GM23248 (cell line): ENCODE data around the gene CPEB1. TPM values are rescaled to one million over a fixed set of nuclear protein-coding genes. Genes with fewer than 3 reads are reported as not detected.
A peak's percentile ranks its signal among the peaks of the same experiment; 100 is the strongest.

Experiments used
- DNase-seq: peaks from one replicate; pipeline ENCODE4 v3.0.0-alpha.2; 2015
- H2AFZ ChIP-seq: fragments of 200-600 bp; sonication (generic); 2 replicates; pipeline ENCODE4 v1.6.1; 2016; ENCODE audit warnings: antibody characterized with exemption
- H3F3A ChIP-seq: fragments of 200-600 bp; sonication (generic); 2 replicates; pipeline ENCODE4 v1.6.1; 2016; ENCODE audit warnings: mild to moderate bottlenecking, antibody characterized with exemption, mixed run types; ENCODE audit not compliant: insufficient read depth
- H3K27ac ChIP-seq: fragments of 200-600 bp; sonication (generic); 2 replicates; pipeline ENCODE4 v1.5.1; 2016; ENCODE audit warnings: mild to moderate bottlenecking
- H3K27me3 ChIP-seq: fragments of 200-600 bp; sonication (generic); replicated peaks from 2 replicates; pipeline ENCODE4 v1.6.1; 2016; ENCODE audit warnings: mild to moderate bottlenecking; ENCODE audit not compliant: insufficient read depth
- H3K36me3 ChIP-seq: fragments of 200-600 bp; sonication (generic); 2 replicates; pipeline ENCODE4 v1.6.1; 2016; ENCODE audit warnings: low read depth, mild to moderate bottlenecking
- H3K4me1 ChIP-seq: fragments of 200-600 bp; sonication (generic); 2 replicates; pipeline ENCODE4 v1.6.1; 2016; ENCODE audit warnings: mild to moderate bottlenecking; ENCODE audit not compliant: insufficient read depth
- H3K4me2 ChIP-seq: fragments of 200-600 bp; sonication (generic); one replicate; pipeline ENCODE4 v1.6.1; 2016; ENCODE audit warnings: mild to moderate bottlenecking; ENCODE audit not compliant: unreplicated experiment
- H3K4me3 ChIP-seq: fragments of 200-600 bp; sonication (generic); 2 replicates; pipeline ENCODE4 v1.5.1; 2016; ENCODE audit warnings: mild to moderate bottlenecking
- H3K79me2 ChIP-seq: fragments of 200-600 bp; sonication (generic); 2 replicates; pipeline ENCODE4 v1.6.1; 2016; ENCODE audit warnings: mild to moderate bottlenecking; ENCODE audit not compliant: insufficient read depth
- H3K9ac ChIP-seq: fragments of 200-600 bp; sonication (generic); 2 replicates; pipeline ENCODE4 v1.6.1; 2016; ENCODE audit warnings: mild to moderate bottlenecking
- H3K9me2 ChIP-seq: fragments of 200-600 bp; sonication (generic); 2 replicates; pipeline ENCODE4 v1.6.1; 2016; ENCODE audit warnings: mixed run types, mild to moderate bottlenecking, moderate library complexity; ENCODE audit not compliant: insufficient read depth
- H3K9me3 ChIP-seq: fragments of 200-600 bp; sonication (generic); one replicate; pipeline ENCODE4 v1.6.1; 2017; ENCODE audit warnings: low read depth
- H4K20me1 ChIP-seq: fragments of 200-600 bp; sonication (generic); 2 replicates; pipeline ENCODE4 v1.6.0; 2016; ENCODE audit not compliant: insufficient read depth
- EZH2 ChIP-seq: fragments of 200-600 bp; sonication (generic); IDR thresholded peaks from 2 replicates; pipeline ENCODE4 v1.6.1; 2018; ENCODE audit warnings: antibody characterized with exemption, mild to moderate bottlenecking; ENCODE audit not compliant: insufficient read depth, poor library complexity, severe bottlenecking
- EZH2phosphoT487 ChIP-seq: fragments of 200-600 bp; sonication (generic); IDR thresholded peaks from 2 replicates; pipeline ENCODE4 v1.6.1; 2018; ENCODE audit warnings: antibody characterized with exemption, moderate library complexity, mild to moderate bottlenecking, low read depth; ENCODE audit not compliant: insufficient read depth
- whole genome bisulfite sequencing, 2 experiments: methylation state at CpG; one replicate each; pipeline ENCODE4 v1.1.6; 2015 to 2017; ENCODE audit warnings: low lambda C conversion rate in 2 of 2, low coverage in 1 of 2; ENCODE audit errors: missing lambda C conversion rate in 2 of 2; 5-methylcytosine and 5-hydroxymethylcytosine counted together
- in situ Hi-C: fragments of 300-500 bp; cut with MboI; formaldehyde crosslinking; loops from 2 replicates; pipeline ENCODE4 v1.15.0; 2020
- polyA plus RNA-seq: library from polyadenylated mRNA; unstranded; fragments of >200 nt; fragmentation: Nextera tagmentation; extraction: Ambion mirVana; gene quantifications from 2 replicates; pipeline ENCODE4 v1.2.1, GENCODE V29; 2016
- total RNA-seq: library from RNA; depleted of rRNA; stranded (reverse); fragments of >200 nt; shearing (Covaris generic); gene quantifications from 2 replicates; pipeline ENCODE4 v1.2.3, GENCODE V29; 2014

CPEB1 gene
- total and polyA plus RNA-seq, 2 experiments from 2014 or later, result 5.6 to 8.6 TPM

DNA sequence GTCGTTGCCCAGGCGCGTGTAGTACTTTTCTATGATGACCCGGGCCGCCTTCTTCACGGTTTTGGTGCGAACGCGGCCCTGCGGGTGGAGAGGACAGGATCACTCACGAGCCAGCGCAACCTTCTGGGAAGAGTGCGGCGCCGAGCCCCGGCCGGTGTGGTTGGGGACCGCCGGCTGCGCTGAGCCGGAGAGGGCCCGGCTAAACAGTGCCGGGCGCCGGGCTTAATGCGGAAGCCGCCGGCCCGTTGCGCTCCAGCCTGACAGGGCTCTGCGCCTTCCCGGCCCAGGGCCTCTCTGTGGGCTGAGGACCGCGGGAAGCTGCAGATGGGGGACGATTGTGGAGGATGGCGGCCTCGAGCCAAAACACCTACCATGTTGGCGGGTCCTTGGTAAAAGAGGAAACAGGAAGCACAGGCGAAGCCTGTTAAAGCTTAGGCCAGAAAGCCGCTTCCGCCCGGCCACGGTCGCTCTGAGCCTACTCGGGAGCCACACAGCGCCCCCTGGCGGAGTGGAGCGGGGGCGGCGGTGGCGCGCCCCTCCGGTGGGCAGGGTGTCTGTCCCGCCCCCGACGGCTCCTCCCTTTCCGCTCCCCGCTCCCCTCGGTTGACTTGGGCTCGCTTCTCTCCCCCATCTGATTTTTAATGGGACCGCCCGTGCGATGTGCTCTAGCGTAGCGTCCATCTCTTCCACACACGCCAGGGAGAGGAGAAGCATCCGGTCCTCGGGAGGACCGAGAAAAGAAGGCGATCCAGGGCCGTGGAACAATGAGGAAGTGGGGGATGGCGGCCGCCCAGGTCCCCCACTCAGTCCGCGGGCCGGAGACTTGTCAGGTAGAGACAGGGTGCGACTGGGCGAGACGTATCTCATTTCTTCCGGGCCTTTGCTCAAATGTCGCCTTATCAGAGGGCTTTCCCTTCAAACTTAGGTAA is 106.8 kb downstream of the CPEB1 start, which contains the start of gene RPS17:
RPS17 (minus strand) TSS at position 403 of the 929 bp plus-strand sequence; CDS start at position 374, 29 bp downstream.
- Histone ChIP-seq H3K9me3 (no peaks in the 10 kb centered on the region), H4K20me1 (peaks cover 23% of the 10 kb centered on the region; the same call in 1 of the 2 replicates), H3K4me1 (peaks cover 25% of the 10 kb centered on the region), H3K9me2 (no peaks in the 10 kb centered on the region), H2AFZ (peak within 1 kb of the TSS; percentile 86), H3K9ac (peak within 1 kb of the TSS; percentile 97), H3K79me2 (peaks cover 38% of the 10 kb centered on the region), H3K36me3 (peaks cover 25% of the 10 kb centered on the region), H3K4me3 (peak within 1 kb of the TSS; percentile 94), H3F3A (peaks cover 36% of the 10 kb centered on the region), H3K4me2 (peak within 1 kb of the TSS; percentile 94), H3K27ac (peak within 1 kb of the TSS; percentile 74), H3K27me3 (no peaks in the 10 kb centered on the region)
- TF ChIP-seq EZH2phosphoT487 (no peak), EZH2 (no peak)
- 0 to 1% methylated on average over 75 to 78 of the region's 81 CpGs for WGBS, 2 experiments
- in situ Hi-C loops, result loop anchor here (25.0 kb wide), 1 partner anchor 472 kb away; the partner anchor contains the start of gene C15orf40
- DNase-seq, result peak; percentile 96

DNA sequence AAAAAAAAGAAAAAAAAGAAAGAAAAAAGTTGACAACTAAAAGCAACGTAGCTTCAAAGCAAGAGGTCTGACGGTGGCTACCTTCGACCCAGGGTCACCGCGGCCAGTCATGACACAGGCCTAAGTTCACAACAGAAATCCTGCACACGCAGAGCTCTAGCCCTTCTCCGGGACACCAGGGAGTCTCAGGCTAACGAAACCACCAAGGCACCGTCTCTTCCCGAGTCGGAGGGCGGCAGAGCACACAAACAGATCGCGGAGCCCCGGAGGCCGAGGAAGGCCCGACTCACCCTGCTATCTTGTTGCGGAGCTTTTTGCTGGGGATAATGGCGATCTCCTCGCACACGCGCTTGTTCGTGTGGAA is 107.5 kb downstream of the CPEB1 start:
- Histone ChIP-seq H3K27me3 (no peaks in the 10 kb centered on the region), H3K9me2 (no peaks in the 10 kb centered on the region), H3K4me3 (peak overlapping the region; percentile 94), H2AFZ (0 out of 2 replicates have a peak overlapping the region, but pooled peaks have one; percentile 31), H3K9me3 (no peaks in the 10 kb centered on the region), H3K4me2 (peak overlapping the region; percentile 92), H3K27ac (peak overlapping the region; percentile 63), H4K20me1 (peaks cover 23% of the 10 kb centered on the region; the same call in 1 of the 2 replicates), H3K9ac (peak overlapping the region; percentile 97), H3K4me1 (peaks cover 25% of the 10 kb centered on the region), H3K79me2 (peaks cover 38% of the 10 kb centered on the region), H3F3A (peaks cover 39% of the 10 kb centered on the region), H3K36me3 (peaks cover 25% of the 10 kb centered on the region)
- 0 to 1% methylated on average over 23 of the region's 23 CpGs for WGBS, 2 experiments
- TF ChIP-seq EZH2phosphoT487 (no peak), EZH2 (no peak)
- in situ Hi-C loops, result loop anchor here (25.0 kb wide), 1 partner anchor 473 kb away; the partner anchor contains the start of gene C15orf40
- peak; percentile 49 for DNase-seq

DNA sequence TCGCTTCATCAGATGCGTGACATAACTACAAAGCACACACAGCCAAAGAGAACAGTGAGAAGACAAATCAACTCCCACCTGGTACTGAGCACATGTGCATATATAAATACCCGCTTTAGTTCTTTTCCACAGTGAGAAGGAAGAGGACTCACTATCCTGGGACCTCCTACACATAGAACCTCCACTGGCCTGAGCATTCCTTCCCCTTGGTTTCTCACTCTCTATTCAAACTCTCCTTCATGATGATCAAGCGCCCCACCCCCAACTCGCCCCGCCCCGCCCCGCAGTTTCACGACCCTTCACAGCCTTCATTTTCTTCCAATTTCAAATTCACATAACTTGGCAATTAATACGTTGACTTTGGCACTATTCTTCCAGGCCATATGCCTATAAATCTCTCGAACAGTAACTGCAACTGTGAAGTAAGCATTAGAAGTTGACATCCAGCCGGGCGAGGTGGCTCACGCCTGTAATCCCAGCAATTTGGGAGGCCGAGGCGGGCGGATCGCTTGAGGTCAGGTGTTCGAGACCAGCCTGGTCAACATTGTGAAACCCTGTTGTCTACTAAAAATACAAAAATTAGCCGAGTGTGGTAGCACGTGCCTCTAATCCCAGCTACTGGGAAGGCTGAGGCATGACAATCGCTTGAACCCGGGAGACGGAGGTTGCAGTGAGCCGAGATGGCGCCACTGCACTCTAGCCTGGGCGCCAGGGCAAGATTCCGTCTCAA is 108.0 kb downstream of the CPEB1 start:
- DNase-seq, result peak; percentile 60
- Histone ChIP-seq H3K4me2 (peak overlapping the region; percentile 92), H3K9ac (peak overlapping the region; percentile 97), H3K9me2 (no peaks in the 10 kb centered on the region), H3K79me2 (peaks cover 38% of the 10 kb centered on the region), H3K4me1 (peaks cover 25% of the 10 kb centered on the region), H3K36me3 (peaks cover 25% of the 10 kb centered on the region), H3F3A (peaks cover 45% of the 10 kb centered on the region), H3K27me3 (no peaks in the 10 kb centered on the region), H4K20me1 (peaks cover 23% of the 10 kb centered on the region; the same call in 1 of the 2 replicates), H3K4me3 (peak overlapping the region; percentile 94), H3K27ac (peak overlapping the region; percentile 63), H2AFZ (no peak overlapping the region), H3K9me3 (no peaks in the 10 kb centered on the region)
- WGBS, 2 experiments, result 15% methylated on average over 24 to 28 of the region's 28 CpGs
- TF ChIP-seq EZH2 (no peak), EZH2phosphoT487 (no peak)
- in situ Hi-C loops, result loop anchor here (25.0 kb wide), 1 partner anchor 473 kb away; the partner anchor contains the start of gene C15orf40
